Heart right ventricle (tissue), 16 donors: Measurements from ENCODE around the gene NOXO1. TPM values are rescaled to one million over a fixed set of nuclear protein-coding genes. Genes with fewer than 3 reads are reported as not detected.

Experiments used
- ATAC-seq, 8 donors: fragments of 200-7000 bp; cut with Tn5 transposase; one replicate each; pipeline ENCODE4 v1.9.1; 2020; ENCODE audit warnings: mild to moderate bottlenecking in 8 of 8, moderate library complexity in 8 of 8, moderate number of reproducible peaks in 1 of 8
- DNase-seq, 2 donors: peaks; one replicate each; pipeline ENCODE4 v3.0.0-alpha.2; 2020
- H3K27ac ChIP-seq, 10 donors: fragments of 200-600 bp; sonication (generic) in 2 of 10; one replicate each; pipeline versions ENCODE4 v1.5.0 to v1.8.0; 2020 to 2022; ENCODE audit warnings: mild to moderate bottlenecking in 3 of 10
- H3K27me3 ChIP-seq, 7 donors: fragments of 200-600 bp; one replicate each; pipeline ENCODE4 v1.8.0; 2021 to 2022; ENCODE audit warnings: mild to moderate bottlenecking in 2 of 7
- H3K36me3 ChIP-seq, 9 donors: fragments of 200-600 bp; sonication (generic) in 1 of 9; one replicate each; pipeline versions ENCODE4 v1.5.0 to v1.8.0; 2020 to 2022; ENCODE audit warnings: mild to moderate bottlenecking in 2 of 9
- H3K4me1 ChIP-seq, 9 donors: fragments of 200-600 bp; sonication (generic) in 1 of 9; one replicate each; pipeline versions ENCODE4 v1.5.0 to v1.8.0; 2020 to 2022; ENCODE audit warnings: mild to moderate bottlenecking in 4 of 9
- H3K4me3 ChIP-seq, 10 donors: fragments of 200-600 bp; sonication (generic) in 2 of 10; one replicate each; pipeline versions ENCODE4 v1.5.0 to v1.8.0; 2020 to 2022; ENCODE audit warnings: mild to moderate bottlenecking in 7 of 10, moderate library complexity in 2 of 10
- H3K9me3 ChIP-seq, 11 donors: fragments of 200-600 bp in 10 of 11; sonication (generic) in 2 of 11; one replicate each; pipeline versions ENCODE4 v1.5.0 to v1.8.0; 2013 to 2022; ENCODE audit warnings: mild to moderate bottlenecking in 2 of 11, control low read depth in 1 of 11, moderate library complexity in 1 of 11
- CTCF ChIP-seq, 9 donors: fragments of 200-600 bp; sonication (generic) in 2 of 9; IDR thresholded peaks; one replicate each; pipeline versions ENCODE4 v1.5.0 to v1.8.0; 2021 to 2022; ENCODE audit warnings: antibody characterized with exemption in 9 of 9, mild to moderate bottlenecking in 5 of 9, moderate library complexity in 1 of 9
- WGBS, 2 donors: extraction: QIAGEN DNeasy Blood & Tissue Kit; methylation state at CpG; one replicate each; pipeline ENCODE4 v1.1.7; 2013; ENCODE audit warnings: inconsistent platforms in 1 of 2; 5-methylcytosine and 5-hydroxymethylcytosine counted together
- intact Hi-C, 10 donors: fragments of 100-400 bp; cut with DNase I; formaldehyde crosslinking; loops; one replicate each; pipeline versions ENCODE4 v1.11.1 to v1.14.2; 2022
- polyA plus RNA-seq, 2 donors: library from polyadenylated mRNA; stranded (reverse); fragments of 200-250 nt; gene quantifications; one replicate each; pipeline ENCODE4 v1.2.3, GENCODE V29; 2013
- total RNA-seq, 10 donors: library from RNA; stranded (reverse); fragmentation: NEBNext Ultra II Directional in 3 of 10; extraction: Animal tissue kit (Norgen Biotek cat#: 25700) in 3 of 10; gene quantifications; one replicate each; pipeline versions ENCODE4 v1.2.1 to v1.2.4, GENCODE V29; 2021 to 2023
- donor health status: Arrhythmogenic right ventricular cardiomyopathy.
- donor health status: ischemic (EF 13 %, LVEDD 7.1; RV severe dilation, severe dysfunction).
- donor health status: healthy with polysubstance abuse.
- donor health status: DM: no; HTN: yes; CAD: no.
- donor health status: DM: no; HTN: no; CAD: no.
- donor health status: ischemic (EF 25% LVEDD 6.9; RV normal size, moderate dysfunction).
- donor health status: ischemic (EF 25% LVEDD 5.7; RV mildly dilated, moderate dysfunction).
- donor health status: healthy.
- donor health status: DM: yes; HTN: yes; CAD: no.
- donor health status: Ischemic cardiomyopathy.
- donor health status: ischemic (EF 35%, LVEDD 5.7; RV mildly dilated, moderate dysfunction).
- donor health status: nonischemic (EF 11% LVEDD 7.7; RV severe dilation, severe dysfunction).
- donor health status: DM: yes; HTN: yes; CAD: no.
- donor health status: PGD.
- donor health status: ischemic (EF 29% LVEDD 5.4; RV normal size, mild dysfunction).
- donor health status: nonischemic (EF 23%, LVEDD 6.1; RV moderate dilation, normal function).

The NOXO1 gene
- total and polyA plus RNA-seq, 12 donors = 0.09 to 0.29 TPM; not detected in 10

GRCh38 chr16:1942810-1943726, 38.2 kb downstream of the NOXO1 start, which contains the start of gene MSRB1:
TSS of gene MSRB1 (minus strand) at chr16:1943199. CDS start at chr16:1943156, 43 bp downstream.
- DNase-seq (peak; percentile 100), ATAC-seq (peak; percentile 90 to 97 (median 96))
- Histone ChIP-seq H3K4me3 (peak within 1 kb of the TSS; percentile 50 to 87 (median 69)), H3K9me3 (no peaks in the 10 kb centered on the region), H3K4me1 (peaks cover 8 to 36% (median 17%) of the 10 kb centered on the region in 9 donors), H3K36me3 (peaks cover 0 to 33% (median 17%) of the 10 kb centered on the region in 9 donors), H3K27ac (peak within 1 kb of the TSS; percentile 15 to 88 (median 81)), H3K27me3 (no peaks in the 10 kb centered on the region)
- intact Hi-C loops = no loop called here
- TF ChIP-seq CTCF (IDR thresholded peaks at IDR 0.05) = peak in 1 of 9 donors; percentile 22
- 2 to 3% methylated on average over 66 to 77 of the region's 77 CpGs for WGBS, 2 donors

GRCh38 chr16:1942047-1942809, 39.0 kb downstream of the NOXO1 start:
- H3K36me3 ChIP-seq = peaks cover 0 to 41% (median 23%) of the 10 kb centered on the region in 9 donors
- H3K27ac ChIP-seq = peak overlapping the region; percentile 15 to 88 (median 81)
- no peak for TF ChIP-seq CTCF (IDR thresholded peaks at IDR 0.05)
- no peak for DNase-seq
- intact Hi-C loops = no loop called here
- no peaks in the 10 kb centered on the region for H3K27me3 ChIP-seq
- WGBS, 2 donors = 16 to 22% methylated on average over 15 to 17 of the region's 17 CpGs
- H3K4me3 ChIP-seq = peak overlapping the region; percentile 50 to 87 (median 69)
- no peaks in the 10 kb centered on the region for H3K9me3 ChIP-seq
- ATAC-seq = peak in 7 of 8 donors; percentile 2 to 21 (median 15)
- peaks cover 8 to 45% (median 17%) of the 10 kb centered on the region in 9 donors for H3K4me1 ChIP-seq

- TF ChIP-seq CTCF (IDR thresholded peaks at IDR 0.05) = peak in 2 of 9 donors; percentile 12 to 33
- peaks cover 8 to 46% (median 17%) of the 10 kb centered on the region in 9 donors for H3K4me1 ChIP-seq
- WGBS, 2 donors = 85 to 86% methylated on average over 30 of the region's 30 CpGs
- peaks cover 0 to 45% (median 23%) of the 10 kb centered on the region in 9 donors for H3K36me3 ChIP-seq
- intact Hi-C loops = no loop called here
- DNase-seq (no peak), ATAC-seq (no peak)
- peak overlapping the region in 8 of 10 donors; percentile 4 to 88 (median 80) for H3K27ac ChIP-seq
- peak overlapping the region in 8 of 10 donors; percentile 50 to 87 (median 74) for H3K4me3 ChIP-seq
- no peaks in the 10 kb centered on the region for H3K9me3 ChIP-seq
- no peaks in the 10 kb centered on the region for H3K27me3 ChIP-seq
These were observed 39.9 kb downstream of the NOXO1 start for GRCh38 chr16:1941162-1942046.
